Effector memory CD4-positive, alpha-beta T cell (primary cell): ENCODE data around the gene TK1.

Experiments used
- DNase-seq, 3 donors: peaks; one replicate each; pipeline ENCODE4 v3.0.0-alpha.2; 2020
- H3K27ac ChIP-seq: 2 replicates; pipeline ENCODE4 v1.7.0; 2013; ENCODE audit warnings: mild to moderate bottlenecking, low read length, moderate library complexity; ENCODE audit not compliant: insufficient read depth, poor library complexity, severe bottlenecking
- H3K27me3 ChIP-seq: replicated peaks from 2 replicates; pipeline ENCODE4 v1.7.0; 2013; ENCODE audit warnings: mild to moderate bottlenecking, low read length; ENCODE audit not compliant: insufficient read depth, control insufficient read depth, poor library complexity, severe bottlenecking
- H3K36me3 ChIP-seq: 2 replicates; pipeline ENCODE4 v1.7.0; 2013; ENCODE audit warnings: mild to moderate bottlenecking, low read length, moderate library complexity; ENCODE audit not compliant: control insufficient read depth, insufficient read depth
- H3K4me1 ChIP-seq: 2 replicates; pipeline ENCODE4 v1.7.0; 2013; ENCODE audit warnings: low read length, mild to moderate bottlenecking; ENCODE audit not compliant: control insufficient read depth, insufficient read depth, poor library complexity, severe bottlenecking
- H3K4me3 ChIP-seq: 2 replicates; pipeline ENCODE4 v1.7.0; 2013; ENCODE audit warnings: low read length, low read depth, mild to moderate bottlenecking; ENCODE audit not compliant: insufficient read depth, poor library complexity, severe bottlenecking
- H3K9me3 ChIP-seq: 2 replicates; pipeline ENCODE4 v1.7.0; 2013; ENCODE audit warnings: mild to moderate bottlenecking, low read length, moderate library complexity; ENCODE audit not compliant: control insufficient read depth

Gene TK1

GRCh38 chr17:78128551-78129350, 58.1 kb downstream of the TK1 start, which contains the start of gene TMC6:
TSS of gene TMC6 (minus strand) at chr17:78128755. CDS start at chr17:78126832, 1,923 bp downstream.
- H3K36me3 ChIP-seq: peaks cover 29% of the 10 kb centered on the region
- H3K27ac ChIP-seq: peak within 1 kb of the TSS; percentile 86
- peak; percentile 68 to 77 (median 69) for DNase-seq
- H3K4me1 ChIP-seq: peaks cover 75% of the 10 kb centered on the region
- peak within 1 kb of the TSS; percentile 97 for H3K4me3 ChIP-seq
- H3K27me3 ChIP-seq: no peaks in the 10 kb centered on the region
- no peaks in the 10 kb centered on the region for H3K9me3 ChIP-seq

- Histone ChIP-seq H3K36me3 (peaks cover 30% of the 10 kb centered on the region), H3K4me3 (peak overlapping the region; percentile 97), H3K27ac (peak overlapping the region; percentile 86), H3K27me3 (no peaks in the 10 kb centered on the region), H3K9me3 (no peaks in the 10 kb centered on the region), H3K4me1 (peaks cover 75% of the 10 kb centered on the region)
- no peak for DNase-seq
Measured at GRCh38 chr17:78127888-78128550, 58.8 kb downstream of the TK1 start.

- Histone ChIP-seq H3K9me3 (no peaks in the 10 kb centered on the region), H3K27ac (peak overlapping the region; percentile 86), H3K36me3 (peaks cover 37% of the 10 kb centered on the region), H3K4me1 (peaks cover 75% of the 10 kb centered on the region), H3K27me3 (no peaks in the 10 kb centered on the region), H3K4me3 (peak overlapping the region; percentile 97)
- DNase-seq: peak; percentile 56 to 66 (median 58)
Measured at GRCh38 chr17:78127239-78127887, 59.5 kb downstream of the TK1 start.

GRCh38 chr17:78126895-78127238, 60.0 kb downstream of the TK1 start:
- Histone ChIP-seq H3K9me3 (no peaks in the 10 kb centered on the region), H3K27me3 (no peaks in the 10 kb centered on the region), H3K27ac (peak overlapping the region; percentile 86), H3K36me3 (peaks cover 42% of the 10 kb centered on the region), H3K4me1 (peaks cover 77% of the 10 kb centered on the region), H3K4me3 (peak overlapping the region; percentile 97)
- no peak for DNase-seq

- Histone ChIP-seq H3K36me3 (peaks cover 46% of the 10 kb centered on the region), H3K4me1 (peaks cover 83% of the 10 kb centered on the region), H3K4me3 (peak overlapping the region; percentile 97), H3K27me3 (no peaks in the 10 kb centered on the region), H3K27ac (peak overlapping the region; percentile 86), H3K9me3 (no peaks in the 10 kb centered on the region)
- no peak for DNase-seq
Measured at GRCh38 chr17:78125976-78126894, 60.6 kb downstream of the TK1 start.

- Histone ChIP-seq H3K9me3 (no peaks in the 10 kb centered on the region), H3K27me3 (no peaks in the 10 kb centered on the region), H3K27ac (peak overlapping the region; percentile 86), H3K4me1 (peaks cover 83% of the 10 kb centered on the region), H3K4me3 (peak overlapping the region; percentile 97), H3K36me3 (peaks cover 51% of the 10 kb centered on the region)
- peak in 1 of 3 donors; percentile 23 for DNase-seq
Measured at GRCh38 chr17:78125138-78125913, 61.5 kb downstream of the TK1 start.

GRCh38 chr17:78124836-78125137, 62.1 kb downstream of the TK1 start:
- Histone ChIP-seq H3K4me3 (peak overlapping the region; percentile 97), H3K27ac (peak overlapping the region; percentile 86)

More at GRCh38 chr17:78124836-78125137, 62.1 kb downstream of the TK1 start:
- no peak for DNase-seq
- H3K36me3 ChIP-seq: peaks cover 53% of the 10 kb centered on the region
- no peaks in the 10 kb centered on the region for H3K27me3 ChIP-seq
- peaks cover 78% of the 10 kb centered on the region for H3K4me1 ChIP-seq
- no peaks in the 10 kb centered on the region for H3K9me3 ChIP-seq
